MM.1S (cell line): ENCODE measurements around the gene COL4A3.

Experiments
- EZH2 ChIP-seq: fragments of 300-600 bp; sonication (generic); optimal IDR thresholded peaks from 2 replicates; pipeline ENCODE3; 2017; ENCODE audit warnings: low read depth, mild to moderate bottlenecking, antibody characterized with exemption, low read length, mixed read lengths
- TF ChIP-seq, protein P1 (sequence below): fragments of 300-600 bp; sonication (generic); IDR thresholded peaks from 2 replicates; pipeline ENCODE4 v1.5.1; 2016; ENCODE audit warnings: antibody characterized with exemption, low read length, mixed read lengths

GRCh38 chr2:227230151-227230550 is 65.7 kb downstream of the COL4A3 start:
- TF ChIP-seq EZH2 = no peak
- TF ChIP-seq, protein P1, sequence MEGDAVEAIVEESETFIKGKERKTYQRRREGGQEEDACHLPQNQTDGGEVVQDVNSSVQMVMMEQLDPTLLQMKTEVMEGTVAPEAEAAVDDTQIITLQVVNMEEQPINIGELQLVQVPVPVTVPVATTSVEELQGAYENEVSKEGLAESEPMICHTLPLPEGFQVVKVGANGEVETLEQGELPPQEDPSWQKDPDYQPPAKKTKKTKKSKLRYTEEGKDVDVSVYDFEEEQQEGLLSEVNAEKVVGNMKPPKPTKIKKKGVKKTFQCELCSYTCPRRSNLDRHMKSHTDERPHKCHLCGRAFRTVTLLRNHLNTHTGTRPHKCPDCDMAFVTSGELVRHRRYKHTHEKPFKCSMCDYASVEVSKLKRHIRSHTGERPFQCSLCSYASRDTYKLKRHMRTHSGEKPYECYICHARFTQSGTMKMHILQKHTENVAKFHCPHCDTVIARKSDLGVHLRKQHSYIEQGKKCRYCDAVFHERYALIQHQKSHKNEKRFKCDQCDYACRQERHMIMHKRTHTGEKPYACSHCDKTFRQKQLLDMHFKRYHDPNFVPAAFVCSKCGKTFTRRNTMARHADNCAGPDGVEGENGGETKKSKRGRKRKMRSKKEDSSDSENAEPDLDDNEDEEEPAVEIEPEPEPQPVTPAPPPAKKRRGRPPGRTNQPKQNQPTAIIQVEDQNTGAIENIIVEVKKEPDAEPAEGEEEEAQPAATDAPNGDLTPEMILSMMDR = no peak
